Measurements from ENCODE around the gene ZNF792.

DNA sequence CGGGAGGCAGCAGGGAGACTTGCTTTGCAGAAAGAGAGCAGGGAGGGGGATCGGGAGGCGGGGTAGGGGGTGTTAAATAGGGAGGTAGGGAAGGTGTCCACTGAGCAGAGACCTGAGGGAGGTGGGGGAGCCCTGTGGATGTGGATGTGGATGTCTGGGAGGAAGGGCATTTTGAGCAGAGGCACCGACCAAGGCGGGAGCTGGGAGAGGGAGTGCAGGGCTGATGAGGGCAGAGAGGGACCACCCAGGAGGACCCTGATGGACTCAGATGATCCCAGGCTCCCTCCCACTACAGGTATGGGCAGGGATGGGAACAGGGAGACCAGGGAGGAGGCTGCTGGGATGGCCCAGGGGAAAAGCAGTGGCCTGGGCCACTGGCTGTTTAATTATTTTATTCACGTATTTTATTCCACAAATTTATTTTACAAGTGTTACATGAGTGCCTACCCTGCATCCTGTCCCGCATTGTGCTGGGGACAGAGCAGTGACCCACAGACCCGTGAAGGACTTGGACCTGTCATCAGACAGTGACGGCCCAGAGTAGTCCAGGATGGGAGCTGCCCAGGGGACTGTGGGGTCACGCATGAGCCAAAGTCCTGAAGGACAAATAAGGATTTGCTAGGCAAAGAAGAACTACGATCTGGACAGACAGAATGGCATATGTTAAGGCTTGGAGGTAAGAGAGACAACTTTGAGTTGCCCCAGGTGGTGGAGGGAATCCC, 41.4 kb upstream of the ZNF792 start:
- TF ChIP-seq, protein P1, sequence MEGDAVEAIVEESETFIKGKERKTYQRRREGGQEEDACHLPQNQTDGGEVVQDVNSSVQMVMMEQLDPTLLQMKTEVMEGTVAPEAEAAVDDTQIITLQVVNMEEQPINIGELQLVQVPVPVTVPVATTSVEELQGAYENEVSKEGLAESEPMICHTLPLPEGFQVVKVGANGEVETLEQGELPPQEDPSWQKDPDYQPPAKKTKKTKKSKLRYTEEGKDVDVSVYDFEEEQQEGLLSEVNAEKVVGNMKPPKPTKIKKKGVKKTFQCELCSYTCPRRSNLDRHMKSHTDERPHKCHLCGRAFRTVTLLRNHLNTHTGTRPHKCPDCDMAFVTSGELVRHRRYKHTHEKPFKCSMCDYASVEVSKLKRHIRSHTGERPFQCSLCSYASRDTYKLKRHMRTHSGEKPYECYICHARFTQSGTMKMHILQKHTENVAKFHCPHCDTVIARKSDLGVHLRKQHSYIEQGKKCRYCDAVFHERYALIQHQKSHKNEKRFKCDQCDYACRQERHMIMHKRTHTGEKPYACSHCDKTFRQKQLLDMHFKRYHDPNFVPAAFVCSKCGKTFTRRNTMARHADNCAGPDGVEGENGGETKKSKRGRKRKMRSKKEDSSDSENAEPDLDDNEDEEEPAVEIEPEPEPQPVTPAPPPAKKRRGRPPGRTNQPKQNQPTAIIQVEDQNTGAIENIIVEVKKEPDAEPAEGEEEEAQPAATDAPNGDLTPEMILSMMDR (IDR thresholded peaks at IDR 0.05; ENCODE audit: low read depth, low read length) = no peak
- no peak for TF ChIP-seq EZH2phosphoT487 (IDR thresholded peaks at IDR 0.05; ENCODE audit: low read depth)

All from OCI-LY3 (cell line).